ENCODE data around the gene NCAM2.

Gene NCAM2

GRCh38 chr21:20998886-20999285, 677 bp downstream of the NCAM2 start:
- Histone ChIP-seq H3K4me1 (ENCODE audit: control insufficient read depth in 1 of 2, insufficient read depth in 2 of 2, low read length in 2 of 2) (peaks cover 0 to 3% of the 10 kb centered on the region in 2 donors), H3K9me3 (ENCODE audit: control insufficient read depth in 1 of 2, low read length in 2 of 2) (no peaks in the 10 kb centered on the region), H3K27ac (ENCODE audit: low read depth, low read length) (no peak overlapping the region), H3K36me3 (ENCODE audit: control insufficient read depth in 1 of 2, insufficient read depth in 2 of 2, low read length in 2 of 2) (no peaks in the 10 kb centered on the region), H3K9ac (ENCODE audit: low read depth in 1 of 2, low read length in 2 of 2) (no peak overlapping the region), H3K27me3 (ENCODE audit: control insufficient read depth in 1 of 2, insufficient read depth in 2 of 2, low read length in 2 of 2) (peaks cover 7 to 18% of the 10 kb centered on the region in 2 donors), H3K4me3 (ENCODE audit: low read depth in 1 of 2, low read length in 2 of 2) (peak overlapping the region; percentile 64 to 65)

- no peak overlapping the region for H3K27ac ChIP-seq (ENCODE audit: low read depth, low read length)
- H3K9ac ChIP-seq (ENCODE audit: low read depth in 1 of 2, low read length in 2 of 2) = no peak overlapping the region
- H3K9me3 ChIP-seq (ENCODE audit: control insufficient read depth in 1 of 2, low read length in 2 of 2) = no peaks in the 10 kb centered on the region
- H3K4me3 ChIP-seq (ENCODE audit: low read depth in 1 of 2, low read length in 2 of 2) = no peak overlapping the region
- H3K27me3 ChIP-seq (ENCODE audit: control insufficient read depth in 1 of 2, insufficient read depth in 2 of 2, low read length in 2 of 2) = peaks cover 7 to 18% of the 10 kb centered on the region in 2 donors
- peaks cover 0 to 3% of the 10 kb centered on the region in 2 donors for H3K4me1 ChIP-seq (ENCODE audit: control insufficient read depth in 1 of 2, insufficient read depth in 2 of 2, low read length in 2 of 2)
- H3K36me3 ChIP-seq (ENCODE audit: control insufficient read depth in 1 of 2, insufficient read depth in 2 of 2, low read length in 2 of 2) = no peaks in the 10 kb centered on the region
These were observed 1.4 kb downstream of the NCAM2 start for GRCh38 chr21:20999659-21000058.

GRCh38 chr21:21000591-21001175, 2.5 kb downstream of the NCAM2 start:
- H3K9me3 ChIP-seq (ENCODE audit: control insufficient read depth in 1 of 2, low read length in 2 of 2) = no peaks in the 10 kb centered on the region
- peaks cover 0 to 3% of the 10 kb centered on the region in 2 donors for H3K4me1 ChIP-seq (ENCODE audit: control insufficient read depth in 1 of 2, insufficient read depth in 2 of 2, low read length in 2 of 2)
- no peak overlapping the region for H3K9ac ChIP-seq (ENCODE audit: low read depth in 1 of 2, low read length in 2 of 2)
- peaks cover 7 to 18% of the 10 kb centered on the region in 2 donors for H3K27me3 ChIP-seq (ENCODE audit: control insufficient read depth in 1 of 2, insufficient read depth in 2 of 2, low read length in 2 of 2)
- H3K4me3 ChIP-seq (ENCODE audit: low read depth in 1 of 2, low read length in 2 of 2) = no peak overlapping the region
- no peak overlapping the region for H3K27ac ChIP-seq (ENCODE audit: low read depth, low read length)
- H3K36me3 ChIP-seq (ENCODE audit: control insufficient read depth in 1 of 2, insufficient read depth in 2 of 2, low read length in 2 of 2) = no peaks in the 10 kb centered on the region

GRCh38 chr21:21001591-21002100, 3.4 kb downstream of the NCAM2 start:
- Histone ChIP-seq H3K36me3 (ENCODE audit: control insufficient read depth in 1 of 2, insufficient read depth in 2 of 2, low read length in 2 of 2) (no peaks in the 10 kb centered on the region), H3K4me3 (ENCODE audit: low read depth in 1 of 2, low read length in 2 of 2) (no peak overlapping the region), H3K9ac (ENCODE audit: low read depth in 1 of 2, low read length in 2 of 2) (no peak overlapping the region), H3K4me1 (ENCODE audit: control insufficient read depth in 1 of 2, insufficient read depth in 2 of 2, low read length in 2 of 2) (peaks cover 0 to 3% of the 10 kb centered on the region in 2 donors), H3K9me3 (ENCODE audit: control insufficient read depth in 1 of 2, low read length in 2 of 2) (no peaks in the 10 kb centered on the region), H3K27ac (ENCODE audit: low read depth, low read length) (no peak overlapping the region), H3K27me3 (ENCODE audit: control insufficient read depth in 1 of 2, insufficient read depth in 2 of 2, low read length in 2 of 2) (peaks cover 7 to 18% of the 10 kb centered on the region in 2 donors)

GRCh38 chr21:21002153-21002552, 3.9 kb downstream of the NCAM2 start:
- Histone ChIP-seq H3K27ac (ENCODE audit: low read depth, low read length) (no peak overlapping the region), H3K36me3 (ENCODE audit: control insufficient read depth in 1 of 2, insufficient read depth in 2 of 2, low read length in 2 of 2) (no peaks in the 10 kb centered on the region), H3K4me1 (ENCODE audit: control insufficient read depth in 1 of 2, insufficient read depth in 2 of 2, low read length in 2 of 2) (peaks cover 0 to 3% of the 10 kb centered on the region in 2 donors), H3K27me3 (ENCODE audit: control insufficient read depth in 1 of 2, insufficient read depth in 2 of 2, low read length in 2 of 2) (peaks cover 7 to 12% of the 10 kb centered on the region in 2 donors), H3K4me3 (ENCODE audit: low read depth in 1 of 2, low read length in 2 of 2) (no peak overlapping the region), H3K9ac (ENCODE audit: low read depth in 1 of 2, low read length in 2 of 2) (no peak overlapping the region), H3K9me3 (ENCODE audit: control insufficient read depth in 1 of 2, low read length in 2 of 2) (no peaks in the 10 kb centered on the region)

- H3K27ac ChIP-seq (ENCODE audit: low read depth, low read length) = no peak overlapping the region
These were observed 5.5 kb downstream of the NCAM2 start for GRCh38 chr21:21003701-21004100.

GRCh38 chr21:21007606-21008005, 9.4 kb downstream of the NCAM2 start:
- H3K9ac ChIP-seq (ENCODE audit: low read depth in 1 of 2, low read length in 2 of 2) = no peak overlapping the region
- no peak overlapping the region for H3K4me3 ChIP-seq (ENCODE audit: low read depth in 1 of 2, low read length in 2 of 2)
- H3K27me3 ChIP-seq (ENCODE audit: control insufficient read depth in 1 of 2, insufficient read depth in 2 of 2, low read length in 2 of 2) = no peaks in the 10 kb centered on the region
- H3K36me3 ChIP-seq (ENCODE audit: control insufficient read depth in 1 of 2, insufficient read depth in 2 of 2, low read length in 2 of 2) = no peaks in the 10 kb centered on the region
- no peaks in the 10 kb centered on the region for H3K9me3 ChIP-seq (ENCODE audit: control insufficient read depth in 1 of 2, low read length in 2 of 2)
- H3K4me1 ChIP-seq (ENCODE audit: control insufficient read depth in 1 of 2, insufficient read depth in 2 of 2, low read length in 2 of 2) = no peaks in the 10 kb centered on the region
- H3K27ac ChIP-seq (ENCODE audit: low read depth, low read length) = no peak overlapping the region

More at GRCh38 chr21:21003701-21004100, 5.5 kb downstream of the NCAM2 start:
- Histone ChIP-seq H3K36me3 (ENCODE audit: control insufficient read depth in 1 of 2, insufficient read depth in 2 of 2, low read length in 2 of 2) (no peaks in the 10 kb centered on the region), H3K9me3 (ENCODE audit: control insufficient read depth in 1 of 2, low read length in 2 of 2) (no peaks in the 10 kb centered on the region), H3K27me3 (ENCODE audit: control insufficient read depth in 1 of 2, insufficient read depth in 2 of 2, low read length in 2 of 2) (peaks cover 0 to 4% of the 10 kb centered on the region in 2 donors), H3K4me3 (ENCODE audit: low read depth in 1 of 2, low read length in 2 of 2) (no peak overlapping the region), H3K9ac (ENCODE audit: low read depth in 1 of 2, low read length in 2 of 2) (no peak overlapping the region), H3K4me1 (ENCODE audit: control insufficient read depth in 1 of 2, insufficient read depth in 2 of 2, low read length in 2 of 2) (no peaks in the 10 kb centered on the region)

- Histone ChIP-seq H3K27me3 (ENCODE audit: control insufficient read depth in 1 of 2, insufficient read depth in 2 of 2, low read length in 2 of 2) (no peaks in the 10 kb centered on the region), H3K9ac (ENCODE audit: low read depth in 1 of 2, low read length in 2 of 2) (no peak overlapping the region), H3K4me3 (ENCODE audit: low read depth in 1 of 2, low read length in 2 of 2) (no peak overlapping the region), H3K27ac (ENCODE audit: low read depth, low read length) (no peak overlapping the region), H3K9me3 (ENCODE audit: control insufficient read depth in 1 of 2, low read length in 2 of 2) (no peaks in the 10 kb centered on the region), H3K36me3 (ENCODE audit: control insufficient read depth in 1 of 2, insufficient read depth in 2 of 2, low read length in 2 of 2) (no peaks in the 10 kb centered on the region), H3K4me1 (ENCODE audit: control insufficient read depth in 1 of 2, insufficient read depth in 2 of 2, low read length in 2 of 2) (no peaks in the 10 kb centered on the region)
These were observed 12.0 kb downstream of the NCAM2 start for GRCh38 chr21:21010228-21010627.

GRCh38 chr21:21010698-21011097, 12.5 kb downstream of the NCAM2 start:
- no peak overlapping the region for H3K27ac ChIP-seq (ENCODE audit: low read depth, low read length)
- H3K9me3 ChIP-seq (ENCODE audit: control insufficient read depth in 1 of 2, low read length in 2 of 2) = no peaks in the 10 kb centered on the region
- no peaks in the 10 kb centered on the region for H3K36me3 ChIP-seq (ENCODE audit: control insufficient read depth in 1 of 2, insufficient read depth in 2 of 2, low read length in 2 of 2)

GRCh38 chr21:21018821-21019220, 20.6 kb downstream of the NCAM2 start:
- no peaks in the 10 kb centered on the region for H3K4me1 ChIP-seq (ENCODE audit: control insufficient read depth in 1 of 2, insufficient read depth in 2 of 2, low read length in 2 of 2)
- no peak overlapping the region for H3K4me3 ChIP-seq (ENCODE audit: low read depth in 1 of 2, low read length in 2 of 2)
- no peak overlapping the region for H3K9ac ChIP-seq (ENCODE audit: low read depth in 1 of 2, low read length in 2 of 2)
- H3K27ac ChIP-seq (ENCODE audit: low read depth, low read length) = no peak overlapping the region
- no peaks in the 10 kb centered on the region for H3K27me3 ChIP-seq (ENCODE audit: control insufficient read depth in 1 of 2, insufficient read depth in 2 of 2, low read length in 2 of 2)
- peaks cover 0 to 4% of the 10 kb centered on the region in 2 donors for H3K9me3 ChIP-seq (ENCODE audit: control insufficient read depth in 1 of 2, low read length in 2 of 2)
- H3K36me3 ChIP-seq (ENCODE audit: control insufficient read depth in 1 of 2, insufficient read depth in 2 of 2, low read length in 2 of 2) = no peaks in the 10 kb centered on the region

More at GRCh38 chr21:21010698-21011097, 12.5 kb downstream of the NCAM2 start:
- H3K4me3 ChIP-seq (ENCODE audit: low read depth in 1 of 2, low read length in 2 of 2) = no peak overlapping the region
- no peaks in the 10 kb centered on the region for H3K27me3 ChIP-seq (ENCODE audit: control insufficient read depth in 1 of 2, insufficient read depth in 2 of 2, low read length in 2 of 2)
- H3K4me1 ChIP-seq (ENCODE audit: control insufficient read depth in 1 of 2, insufficient read depth in 2 of 2, low read length in 2 of 2) = no peaks in the 10 kb centered on the region
- H3K9ac ChIP-seq (ENCODE audit: low read depth in 1 of 2, low read length in 2 of 2) = no peak overlapping the region
